ENCODE data around the gene SLC35G4. TPM values are rescaled to one million over a fixed set of nuclear protein-coding genes. Genes with fewer than 3 reads are reported as not detected.

Gene SLC35G4
- total RNA-seq, 1 experiment from 2014 or later = not detected

GRCh38 chr18:11657554-11657953 is 48.2 kb downstream of the SLC35G4 start:
- Histone ChIP-seq H3K23me2 (ENCODE audit: insufficient read length, low read depth, low read length, poor library complexity, severe bottlenecking) (no peaks in the 10 kb centered on the region), H2BK12ac (ENCODE audit: insufficient read length, low read depth, low read length) (no peak overlapping the region), H2BK120ac (ENCODE audit: low read depth, low read length, poor library complexity, severe bottlenecking) (no peak overlapping the region), H3K56ac (ENCODE audit: insufficient read length, low read depth, low read length) (no peak overlapping the region), H2BK20ac (ENCODE audit: low read depth, low read length, poor library complexity, severe bottlenecking) (no peak overlapping the region), H2BK5ac (ENCODE audit: insufficient read length, low read length) (no peak overlapping the region), H2AK5ac (ENCODE audit: insufficient read length, low read length) (no peak overlapping the region), H3K4me1 (ENCODE audit: insufficient read depth, low read length) (no peaks in the 10 kb centered on the region), H3K79me2 (ENCODE audit: insufficient read depth, low read length) (no peaks in the 10 kb centered on the region), H3K27me3 (ENCODE audit: insufficient read depth, low read length) (no peaks in the 10 kb centered on the region), H3K27ac (ENCODE audit: insufficient read length, low read depth, low read length) (no peak overlapping the region), H3T11ph (ENCODE audit: low read length) (no peak overlapping the region), H3K4ac (ENCODE audit: low read depth, low read length) (no peak overlapping the region), H3K4me2 (ENCODE audit: insufficient read depth, insufficient read length, low read length) (no peak overlapping the region), H4K91ac (ENCODE audit: insufficient read length, low read depth, low read length) (no peak overlapping the region), H3K18ac (ENCODE audit: insufficient read length, low read depth, low read length) (no peak overlapping the region), H4K5ac (ENCODE audit: insufficient read length, low read depth, low read length) (no peak overlapping the region), H3K14ac (ENCODE audit: insufficient read depth, low read length) (no peak overlapping the region), H4K8ac (replicated peaks; ENCODE audit: insufficient read length, low read depth, low read length) (no peak overlapping the region), H2AFZ (ENCODE audit: low read length) (no peak overlapping the region), H3K79me1 (ENCODE audit: insufficient read depth, low read depth, low read length, poor library complexity, severe bottlenecking) (no peaks in the 10 kb centered on the region), H2BK15ac (ENCODE audit: low read depth, low read length) (no peak overlapping the region), H4K20me1 (ENCODE audit: control insufficient read depth, insufficient read depth, insufficient read length) (peaks cover 2% of the 10 kb centered on the region), H3K9me3 (ENCODE audit: control insufficient read depth, low read depth, low read length) (no peaks in the 10 kb centered on the region), H3K9ac (ENCODE audit: extremely low read depth, insufficient read length, low read length) (no peak overlapping the region), H3K23ac (ENCODE audit: insufficient read length, low read depth, low read length) (no peak overlapping the region)
- DNase-seq = no peak
- Mint-ChIP-seq H3K27me3 (ENCODE audit: low read depth) (peaks cover 23% of the 10 kb centered on the region), H3K36me3 (ENCODE audit: insufficient read depth in 1 of 3, low read depth in 3 of 3) (no peaks in the 10 kb centered on the region), H3K27ac (no peak overlapping the region), H3K9me3 (no peaks in the 10 kb centered on the region; a peak in 1 of 5 replicates), H3K4me1 (peaks cover 6 to 8% of the 10 kb centered on the region in 2 experiments), H3K4me3 (no peak overlapping the region)
- no CpG with 5 or more reads among the region's 8 CpGs for WGBS (ENCODE audit: extremely low coverage, insufficient read length, low lambda C conversion rate)
- TF ChIP-seq CTCF (conservative IDR thresholded peaks at IDR 0.05) = no peak
